HL-60 (cell line): ENCODE data around the gene SMC4.
A peak's percentile ranks its signal among the peaks of the same experiment; 100 is the strongest.

Source experiments
- DNase-seq, 2 experiments: peaks; one replicate each; pipeline ENCODE4 v3.0.0-alpha.2; 2010 to 2020; ENCODE audit warnings: low read depth in 1 of 2, low spot score in 1 of 2
- H3K27ac ChIP-seq: fragments of 250-450 bp; sonication (Bioruptor Pico); replicated peaks from 2 replicates; pipeline ENCODE4 v1.5.1; 2020; ENCODE audit warnings: mild to moderate bottlenecking, moderate library complexity
- H3K27me3 ChIP-seq: fragments of 250-450 bp; sonication (Bioruptor Pico); 2 replicates; pipeline ENCODE4 v1.5.1; 2021; ENCODE audit warnings: mild to moderate bottlenecking, moderate library complexity; ENCODE audit not compliant: insufficient read depth, poor library complexity, severe bottlenecking
- H3K4me3 ChIP-seq: replicated peaks from 2 replicates; pipeline ENCODE4 v1.5.1; 2011; ENCODE audit warnings: mild to moderate bottlenecking, control low read depth, low read length; ENCODE audit not compliant: insufficient read depth
- GABPA ChIP-seq: IDR thresholded peaks from 2 replicates; pipeline ENCODE4 v1.6.1; 2012; ENCODE audit warnings: low read depth
- POLR2AphosphoS5 ChIP-seq: IDR thresholded peaks from 2 replicates; pipeline ENCODE4 v1.6.1; 2012; ENCODE audit warnings: low read depth
- SPI1 ChIP-seq: IDR thresholded peaks from 2 replicates; pipeline ENCODE4 v1.6.1; 2012; ENCODE audit warnings: low read depth, mild to moderate bottlenecking, borderline replicate concordance
- TF ChIP-seq, protein P1 (sequence below): IDR thresholded peaks from 2 replicates; pipeline ENCODE4 v1.6.1; 2012; ENCODE audit warnings: low read depth; ENCODE audit not compliant: insufficient replicate concordance
- TF ChIP-seq, protein P2 (sequence below): IDR thresholded peaks from one replicate; pipeline ENCODE4 v1.5.1; 2011; ENCODE audit warnings: low read length, control low read depth, inconsistent platforms; ENCODE audit not compliant: insufficient read depth

SMC4 gene

DNA sequence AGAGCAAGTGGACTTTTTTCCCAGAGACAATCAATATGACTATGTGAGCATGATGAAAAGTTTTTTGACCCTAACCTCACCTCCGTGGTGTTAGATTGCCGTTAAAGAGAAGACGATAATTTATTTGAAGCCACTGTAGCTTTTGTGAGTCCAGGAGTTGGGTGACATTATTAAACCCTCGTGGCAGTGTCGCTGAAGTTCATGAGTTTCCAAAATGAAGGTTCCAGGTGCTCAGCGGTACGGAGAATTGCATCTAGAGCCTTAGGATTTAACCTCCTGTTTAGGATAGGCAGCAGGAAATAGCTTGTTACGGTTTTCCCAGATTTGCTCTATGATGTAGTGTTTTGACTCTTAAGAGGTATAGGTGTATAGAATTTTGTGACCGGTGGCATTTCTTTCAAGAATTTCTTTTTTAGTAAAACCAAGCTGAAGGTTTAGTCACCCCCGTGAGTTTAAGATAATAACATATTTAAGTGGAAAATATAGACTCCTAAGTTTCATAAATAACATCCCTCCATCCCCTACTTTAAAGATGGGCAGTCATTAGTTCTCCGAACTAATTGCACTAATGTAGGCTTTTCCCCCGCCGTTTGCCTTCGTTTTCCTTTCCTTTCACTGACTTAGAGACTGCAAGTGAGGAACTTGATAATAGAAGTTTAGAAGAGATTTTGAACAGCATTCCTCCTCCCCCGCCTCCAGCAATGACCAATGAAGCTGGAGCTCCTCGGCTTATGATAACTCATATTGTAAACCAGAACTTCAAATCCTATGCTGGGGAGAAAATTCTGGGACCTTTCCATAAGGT lies 2.0 kb downstream of the SMC4 start:
- TF ChIP-seq POLR2AphosphoS5: no peak
- TF ChIP-seq SPI1: peak; percentile 15; the same call in 1 of the 2 replicates
- TF ChIP-seq, protein P1, sequence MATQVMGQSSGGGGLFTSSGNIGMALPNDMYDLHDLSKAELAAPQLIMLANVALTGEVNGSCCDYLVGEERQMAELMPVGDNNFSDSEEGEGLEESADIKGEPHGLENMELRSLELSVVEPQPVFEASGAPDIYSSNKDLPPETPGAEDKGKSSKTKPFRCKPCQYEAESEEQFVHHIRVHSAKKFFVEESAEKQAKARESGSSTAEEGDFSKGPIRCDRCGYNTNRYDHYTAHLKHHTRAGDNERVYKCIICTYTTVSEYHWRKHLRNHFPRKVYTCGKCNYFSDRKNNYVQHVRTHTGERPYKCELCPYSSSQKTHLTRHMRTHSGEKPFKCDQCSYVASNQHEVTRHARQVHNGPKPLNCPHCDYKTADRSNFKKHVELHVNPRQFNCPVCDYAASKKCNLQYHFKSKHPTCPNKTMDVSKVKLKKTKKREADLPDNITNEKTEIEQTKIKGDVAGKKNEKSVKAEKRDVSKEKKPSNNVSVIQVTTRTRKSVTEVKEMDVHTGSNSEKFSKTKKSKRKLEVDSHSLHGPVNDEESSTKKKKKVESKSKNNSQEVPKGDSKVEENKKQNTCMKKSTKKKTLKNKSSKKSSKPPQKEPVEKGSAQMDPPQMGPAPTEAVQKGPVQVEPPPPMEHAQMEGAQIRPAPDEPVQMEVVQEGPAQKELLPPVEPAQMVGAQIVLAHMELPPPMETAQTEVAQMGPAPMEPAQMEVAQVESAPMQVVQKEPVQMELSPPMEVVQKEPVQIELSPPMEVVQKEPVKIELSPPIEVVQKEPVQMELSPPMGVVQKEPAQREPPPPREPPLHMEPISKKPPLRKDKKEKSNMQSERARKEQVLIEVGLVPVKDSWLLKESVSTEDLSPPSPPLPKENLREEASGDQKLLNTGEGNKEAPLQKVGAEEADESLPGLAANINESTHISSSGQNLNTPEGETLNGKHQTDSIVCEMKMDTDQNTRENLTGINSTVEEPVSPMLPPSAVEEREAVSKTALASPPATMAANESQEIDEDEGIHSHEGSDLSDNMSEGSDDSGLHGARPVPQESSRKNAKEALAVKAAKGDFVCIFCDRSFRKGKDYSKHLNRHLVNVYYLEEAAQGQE: no peak
- peak overlapping the region; percentile 98 for H3K27ac ChIP-seq
- peak in 1 of 2 experiments; percentile 50 for DNase-seq
- H3K27me3 ChIP-seq: no peaks in the 10 kb centered on the region
- H3K4me3 ChIP-seq: peak overlapping the region; percentile 52

DNA sequence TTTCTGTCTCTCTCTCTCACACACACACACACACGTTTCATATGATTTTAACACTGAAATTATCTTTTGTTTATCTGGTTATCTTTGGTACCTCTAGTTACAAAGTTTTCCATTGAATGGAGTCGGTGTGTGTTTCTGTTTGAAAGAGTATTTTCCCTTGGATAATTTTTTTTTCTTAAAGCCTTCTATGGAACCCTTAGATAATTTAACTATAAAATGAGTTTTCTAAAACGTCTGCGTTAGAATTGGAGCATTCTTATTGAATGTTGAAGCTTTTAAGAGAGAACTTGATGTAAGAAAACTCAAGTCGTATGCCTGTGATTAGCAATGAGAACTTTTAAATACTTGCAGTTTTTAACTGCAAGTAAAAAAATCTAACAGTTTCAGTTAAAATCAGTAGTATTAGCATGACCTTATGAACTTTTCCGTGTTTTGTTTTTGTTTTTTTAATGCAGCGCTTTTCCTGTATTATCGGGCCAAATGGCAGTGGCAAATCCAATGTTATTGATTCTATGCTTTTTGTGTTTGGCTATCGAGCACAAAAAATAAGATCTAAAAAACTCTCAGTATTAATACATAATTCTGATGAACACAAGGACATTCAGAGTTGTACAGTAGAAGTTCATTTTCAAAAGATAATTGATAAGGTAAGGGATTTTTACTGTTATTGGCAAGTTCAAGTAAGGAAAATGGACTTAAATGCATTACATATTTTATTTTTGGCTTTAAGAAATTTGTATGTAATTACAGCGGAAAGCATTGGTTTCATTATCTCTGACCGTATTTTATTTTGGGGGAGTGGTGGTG lies 3.0 kb downstream of the SMC4 start:
- Histone ChIP-seq H3K27ac (peak overlapping the region; percentile 7; the same call in 1 of the 2 replicates), H3K27me3 (no peaks in the 10 kb centered on the region), H3K4me3 (peak overlapping the region; percentile 52)
- TF ChIP-seq, protein P2, sequence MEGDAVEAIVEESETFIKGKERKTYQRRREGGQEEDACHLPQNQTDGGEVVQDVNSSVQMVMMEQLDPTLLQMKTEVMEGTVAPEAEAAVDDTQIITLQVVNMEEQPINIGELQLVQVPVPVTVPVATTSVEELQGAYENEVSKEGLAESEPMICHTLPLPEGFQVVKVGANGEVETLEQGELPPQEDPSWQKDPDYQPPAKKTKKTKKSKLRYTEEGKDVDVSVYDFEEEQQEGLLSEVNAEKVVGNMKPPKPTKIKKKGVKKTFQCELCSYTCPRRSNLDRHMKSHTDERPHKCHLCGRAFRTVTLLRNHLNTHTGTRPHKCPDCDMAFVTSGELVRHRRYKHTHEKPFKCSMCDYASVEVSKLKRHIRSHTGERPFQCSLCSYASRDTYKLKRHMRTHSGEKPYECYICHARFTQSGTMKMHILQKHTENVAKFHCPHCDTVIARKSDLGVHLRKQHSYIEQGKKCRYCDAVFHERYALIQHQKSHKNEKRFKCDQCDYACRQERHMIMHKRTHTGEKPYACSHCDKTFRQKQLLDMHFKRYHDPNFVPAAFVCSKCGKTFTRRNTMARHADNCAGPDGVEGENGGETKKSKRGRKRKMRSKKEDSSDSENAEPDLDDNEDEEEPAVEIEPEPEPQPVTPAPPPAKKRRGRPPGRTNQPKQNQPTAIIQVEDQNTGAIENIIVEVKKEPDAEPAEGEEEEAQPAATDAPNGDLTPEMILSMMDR: no peak
- DNase-seq: no peak

DNA sequence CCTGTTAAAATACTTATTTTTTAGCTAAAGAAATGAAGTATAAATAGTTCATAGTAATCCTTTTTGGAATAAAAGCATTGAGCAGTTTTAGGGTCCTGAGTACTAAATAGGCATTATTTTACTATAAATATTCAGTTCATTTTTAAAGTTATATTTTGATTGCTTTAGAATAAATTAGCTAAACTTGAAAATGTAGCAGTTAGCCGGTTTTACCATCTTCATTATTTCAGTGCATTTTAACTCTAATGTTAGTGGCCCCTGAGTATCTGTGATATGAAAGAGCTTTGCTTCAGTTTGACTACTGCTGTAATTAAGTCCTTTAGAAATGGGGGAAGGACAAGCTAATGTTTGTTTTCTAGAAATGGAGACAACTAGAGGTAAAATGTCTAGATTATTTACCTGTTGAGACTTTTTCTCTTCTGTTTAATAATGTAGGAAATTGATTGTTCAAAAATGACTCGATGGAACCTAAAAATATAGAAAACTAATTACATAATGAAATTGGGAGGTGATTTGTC lies 3.6 kb downstream of the SMC4 start:
- no peak for TF ChIP-seq GABPA
- TF ChIP-seq SPI1: no peak
- TF ChIP-seq, protein P1: no peak
- no peak for TF ChIP-seq POLR2AphosphoS5
- TF ChIP-seq, protein P2: no peak
- peak overlapping the region; percentile 52 for H3K4me3 ChIP-seq
- no peaks in the 10 kb centered on the region for H3K27me3 ChIP-seq
- no peak for DNase-seq
- H3K27ac ChIP-seq: peak overlapping the region; percentile 7; the same call in 1 of the 2 replicates
